Tibial nerve (tissue), 3 donors: Measurements from ENCODE around the gene CDC14B.

Source experiments
- POLR2A ChIP-seq, 2 donors: fragments of 450-650 bp; IDR thresholded peaks; one replicate each; pipeline ENCODE4 v1.6.1; 2017; ENCODE audit warnings: antibody characterized with exemption in 2 of 2, mild to moderate bottlenecking in 2 of 2, moderate library complexity in 2 of 2
- TF ChIP-seq, protein P1 (sequence below), 5 experiments: fragments of 200-600 bp in 3 of 5; fragments of 450-650 bp in 2 of 5; sonication (generic) in 3 of 5; IDR thresholded peaks; one replicate each; pipeline ENCODE4 v1.5.1; 2016 to 2019; ENCODE audit warnings: antibody characterized with exemption in 5 of 5, mild to moderate bottlenecking in 3 of 5, moderate library complexity in 2 of 5

DNA sequence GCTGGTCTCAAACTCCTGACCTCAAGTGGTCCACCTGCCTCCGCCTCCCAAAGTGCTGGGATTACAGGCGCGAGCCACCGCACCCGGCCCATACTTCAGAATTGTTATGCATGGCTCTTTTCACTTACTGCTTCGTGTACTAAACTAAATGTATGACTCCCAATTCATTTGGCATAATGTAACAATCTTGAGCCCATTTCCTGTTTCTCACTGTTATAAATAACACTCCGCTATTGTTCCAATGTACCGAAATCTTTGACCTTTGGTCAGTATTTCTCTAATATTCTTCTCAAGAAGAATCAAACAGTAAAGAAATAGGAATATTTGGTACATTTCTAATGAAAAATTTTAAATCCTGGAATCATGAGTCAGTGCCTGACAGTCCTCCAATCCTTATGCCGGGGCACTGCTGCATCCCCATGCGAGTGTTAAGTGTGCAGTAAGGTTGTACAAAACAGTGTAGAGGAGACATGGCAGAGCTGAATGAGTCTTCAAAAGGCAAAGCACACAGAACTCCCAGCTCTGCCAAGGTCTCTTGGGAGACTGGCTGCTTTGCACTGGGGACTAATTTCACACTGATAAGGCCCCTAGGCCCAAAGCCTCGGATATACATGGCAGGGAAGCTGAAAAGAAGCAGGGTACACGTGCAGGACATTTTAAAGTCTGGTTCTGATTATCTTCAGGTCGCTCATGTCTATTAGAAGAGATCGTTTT lies 111.3 kb downstream of the CDC14B start:
- TF ChIP-seq, protein P1, sequence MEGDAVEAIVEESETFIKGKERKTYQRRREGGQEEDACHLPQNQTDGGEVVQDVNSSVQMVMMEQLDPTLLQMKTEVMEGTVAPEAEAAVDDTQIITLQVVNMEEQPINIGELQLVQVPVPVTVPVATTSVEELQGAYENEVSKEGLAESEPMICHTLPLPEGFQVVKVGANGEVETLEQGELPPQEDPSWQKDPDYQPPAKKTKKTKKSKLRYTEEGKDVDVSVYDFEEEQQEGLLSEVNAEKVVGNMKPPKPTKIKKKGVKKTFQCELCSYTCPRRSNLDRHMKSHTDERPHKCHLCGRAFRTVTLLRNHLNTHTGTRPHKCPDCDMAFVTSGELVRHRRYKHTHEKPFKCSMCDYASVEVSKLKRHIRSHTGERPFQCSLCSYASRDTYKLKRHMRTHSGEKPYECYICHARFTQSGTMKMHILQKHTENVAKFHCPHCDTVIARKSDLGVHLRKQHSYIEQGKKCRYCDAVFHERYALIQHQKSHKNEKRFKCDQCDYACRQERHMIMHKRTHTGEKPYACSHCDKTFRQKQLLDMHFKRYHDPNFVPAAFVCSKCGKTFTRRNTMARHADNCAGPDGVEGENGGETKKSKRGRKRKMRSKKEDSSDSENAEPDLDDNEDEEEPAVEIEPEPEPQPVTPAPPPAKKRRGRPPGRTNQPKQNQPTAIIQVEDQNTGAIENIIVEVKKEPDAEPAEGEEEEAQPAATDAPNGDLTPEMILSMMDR (IDR thresholded peaks at IDR 0.05), result no peak
- TF ChIP-seq POLR2A (IDR thresholded peaks at IDR 0.05), result no peak
